ENCODE measurements around the gene LRMDA.
"Not testable (repeated sequence)": the region's sequence is repeated elsewhere in the genome, so short reads cannot be mapped to it uniquely, and the experiment has no call there.

The LRMDA gene

GRCh38 chr10:75592791-75593643 is 161.6 kb downstream of the LRMDA start:
- no peak for DNase-seq

- DNase-seq = no peak
Observed at GRCh38 chr10:75593692-75594556, 162.5 kb downstream of the LRMDA start.

- DNase-seq = no peak
Observed at GRCh38 chr10:75596930-75597620, 165.7 kb downstream of the LRMDA start.

- DNase-seq = no peak
Observed at GRCh38 chr10:75597773-75598440, 166.5 kb downstream of the LRMDA start.

- no peak for DNase-seq
Observed at GRCh38 chr10:75598998-75599397, 167.6 kb downstream of the LRMDA start.

- DNase-seq = peak; percentile 73
Observed at GRCh38 chr10:75599875-75600648, 168.6 kb downstream of the LRMDA start.

- no peak for DNase-seq
Observed at GRCh38 chr10:75600833-75601232, 169.4 kb downstream of the LRMDA start.

- no peak for DNase-seq
Observed at GRCh38 chr10:75602341-75602740, 170.9 kb downstream of the LRMDA start.

GRCh38 chr10:75605096-75605495 is 173.7 kb downstream of the LRMDA start:
- DNase-seq = no peak

GRCh38 chr10:75605795-75606194 is 174.4 kb downstream of the LRMDA start:
- not testable (repeated sequence) for DNase-seq

GRCh38 chr10:75606203-75606779 is 174.9 kb downstream of the LRMDA start:
- DNase-seq = no peak

- DNase-seq = no peak
Observed at GRCh38 chr10:75607576-75607975, 176.2 kb downstream of the LRMDA start.

GRCh38 chr10:75610183-75610582 is 178.8 kb downstream of the LRMDA start:
- DNase-seq = no peak

- DNase-seq = no peak
Observed at GRCh38 chr10:75611172-75611992, 180.0 kb downstream of the LRMDA start.

- no peak for DNase-seq
Observed at GRCh38 chr10:75611993-75612372, 180.6 kb downstream of the LRMDA start.

- no peak for DNase-seq
Observed at GRCh38 chr10:75612904-75613684, 181.7 kb downstream of the LRMDA start.

- DNase-seq = no peak
Observed at GRCh38 chr10:75613685-75614504, 182.5 kb downstream of the LRMDA start.

GRCh38 chr10:75616076-75616475 is 184.7 kb downstream of the LRMDA start:
- no peak for DNase-seq

Data from DMS153 (cell line).